Measurements from ENCODE around the gene PHF12.

DNA sequence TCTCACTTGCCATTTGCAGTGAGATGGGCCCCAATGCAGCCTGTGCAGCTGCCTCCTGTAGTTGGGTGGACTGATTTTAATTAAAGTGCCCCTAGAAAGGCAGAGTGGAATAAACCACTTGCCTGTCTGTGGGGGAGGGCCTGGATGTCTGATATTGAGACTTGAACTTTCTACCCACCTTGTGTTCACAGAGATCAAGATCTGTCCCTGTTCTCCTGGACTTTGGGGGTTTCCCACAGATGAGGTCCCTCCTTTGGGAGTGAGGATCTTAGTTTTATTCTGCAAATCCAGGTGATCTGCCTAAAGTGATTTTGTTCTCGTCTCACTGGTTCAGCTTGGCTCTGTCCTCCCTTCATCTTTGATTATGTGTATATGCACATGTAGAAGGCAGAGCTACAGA lies 40.8 kb downstream of the PHF12 start:
- no peak for TF ChIP-seq CTCF (IDR thresholded peaks at IDR 0.05; ENCODE audit: low read depth, low read length, poor library complexity, severe bottlenecking)
- no peak for TF ChIP-seq EZH2phosphoT487 (IDR thresholded peaks at IDR 0.05; ENCODE audit: borderline replicate concordance, low read length)
